Breast epithelium (tissue), 4 donors: ENCODE data around the gene ZHX3. TPM values are rescaled to one million over a fixed set of nuclear protein-coding genes. Genes with fewer than 3 reads are reported as not detected.

ENCODE experiments used
- DNase-seq, 2 donors: peaks; one replicate each; pipeline ENCODE4 v3.0.0-alpha.2; 2019; ENCODE audit warnings: low spot score in 2 of 2
- H3K27ac ChIP-seq, 2 donors: fragments of 200-600 bp; sonication (generic) in 1 of 2; one replicate each; pipeline ENCODE4 v1.5.1; 2016 to 2019; ENCODE audit warnings: mild to moderate bottlenecking in 1 of 2
- H3K27me3 ChIP-seq, 2 donors: fragments of 200-600 bp; sonication (generic) in 1 of 2; one replicate each; pipeline versions ENCODE4 v1.5.1 to v1.6.0; 2017 to 2019; ENCODE audit warnings: control low read depth in 1 of 2, mild to moderate bottlenecking in 1 of 2
- H3K36me3 ChIP-seq: fragments of 200-600 bp; one replicate; pipeline ENCODE4 v1.5.1; 2019
- H3K4me1 ChIP-seq, 2 donors: fragments of 200-600 bp; sonication (generic); one replicate each; pipeline ENCODE4 v1.5.1; 2016 to 2019; ENCODE audit warnings: control low read depth in 1 of 2
- H3K4me3 ChIP-seq, 3 donors: fragments of 200-600 bp; sonication (generic); 1 replicate in 2 of 3; 2 replicates in 1 of 3; pipeline ENCODE4 v1.5.1; 2016 to 2019; ENCODE audit warnings: mild to moderate bottlenecking in 3 of 3, moderate library complexity in 2 of 3
- H3K9me3 ChIP-seq, 2 donors: fragments of 200-600 bp; sonication (generic) in 1 of 2; one replicate each; pipeline ENCODE4 v1.5.1; 2016 to 2019; ENCODE audit warnings: control low read depth in 1 of 2
- POLR2A ChIP-seq: fragments of 450-650 bp; IDR thresholded peaks from one replicate; pipeline ENCODE4 v1.6.1; 2016; ENCODE audit warnings: antibody characterized with exemption, mild to moderate bottlenecking, moderate library complexity
- POLR2AphosphoS5 ChIP-seq, 3 donors: sonication (generic); formaldehyde crosslinking; IDR thresholded peaks; one replicate each; pipeline ENCODE4 v1.6.1; 2017; ENCODE audit warnings: antibody characterized with exemption in 3 of 3
- intact Hi-C: fragments of 100-400 bp; cut with DNase I; formaldehyde crosslinking; loops from one replicate; pipeline ENCODE4 v1.15.1; 2023; ENCODE audit warnings: low total_unique reads
- total RNA-seq, 3 donors: library from RNA; depleted of rRNA; stranded (reverse); fragments of >200 nt; gene quantifications; one replicate each; pipeline ENCODE4 v1.1.0, GENCODE V29; 2016
- TF ChIP-seq, protein P1 (sequence below), 3 donors: fragments of 450-650 bp; IDR thresholded peaks; one replicate each; pipeline ENCODE4 v1.5.1; 2016 to 2017; ENCODE audit warnings: antibody characterized with exemption in 3 of 3, mild to moderate bottlenecking in 3 of 3, moderate library complexity in 3 of 3

ZHX3 gene
- total RNA-seq, 3 donors from 2014 or later = 34.4 to 35.7 (median 34.6) TPM

DNA sequence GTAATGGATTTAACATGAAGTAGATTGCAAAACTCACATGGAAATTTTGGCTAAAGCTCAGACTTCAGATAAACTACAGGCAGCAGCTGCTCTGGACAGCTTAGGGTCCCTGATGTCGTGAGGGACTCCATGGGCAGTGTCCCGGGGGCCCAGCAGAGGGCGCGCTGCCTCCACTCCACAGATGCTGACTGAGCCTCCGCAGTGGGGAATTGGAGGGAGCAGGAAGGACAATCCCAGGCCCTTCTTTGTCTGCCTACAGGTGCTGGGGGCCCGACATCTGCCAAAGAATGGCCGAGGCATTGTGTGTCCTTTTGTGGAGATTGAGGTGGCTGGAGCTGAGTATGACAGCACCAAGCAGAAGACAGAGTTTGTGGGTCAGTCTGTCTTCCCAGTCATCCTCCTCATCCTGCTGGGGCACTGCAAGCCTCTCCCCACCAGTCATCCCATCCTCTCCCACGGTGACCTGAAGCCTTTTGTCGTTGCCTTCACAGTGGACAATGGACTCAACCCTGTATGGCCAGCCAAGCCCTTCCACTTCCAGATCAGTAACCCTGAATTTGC, 144.3 kb downstream of the ZHX3 start:
- H3K27me3 ChIP-seq = no peaks in the 10 kb centered on the region
- H3K9me3 ChIP-seq = no peaks in the 10 kb centered on the region
- TF ChIP-seq POLR2AphosphoS5 (IDR thresholded peaks at IDR 0.05) = peak; percentile 70 to 83 (median 71)
- TF ChIP-seq, protein P1, sequence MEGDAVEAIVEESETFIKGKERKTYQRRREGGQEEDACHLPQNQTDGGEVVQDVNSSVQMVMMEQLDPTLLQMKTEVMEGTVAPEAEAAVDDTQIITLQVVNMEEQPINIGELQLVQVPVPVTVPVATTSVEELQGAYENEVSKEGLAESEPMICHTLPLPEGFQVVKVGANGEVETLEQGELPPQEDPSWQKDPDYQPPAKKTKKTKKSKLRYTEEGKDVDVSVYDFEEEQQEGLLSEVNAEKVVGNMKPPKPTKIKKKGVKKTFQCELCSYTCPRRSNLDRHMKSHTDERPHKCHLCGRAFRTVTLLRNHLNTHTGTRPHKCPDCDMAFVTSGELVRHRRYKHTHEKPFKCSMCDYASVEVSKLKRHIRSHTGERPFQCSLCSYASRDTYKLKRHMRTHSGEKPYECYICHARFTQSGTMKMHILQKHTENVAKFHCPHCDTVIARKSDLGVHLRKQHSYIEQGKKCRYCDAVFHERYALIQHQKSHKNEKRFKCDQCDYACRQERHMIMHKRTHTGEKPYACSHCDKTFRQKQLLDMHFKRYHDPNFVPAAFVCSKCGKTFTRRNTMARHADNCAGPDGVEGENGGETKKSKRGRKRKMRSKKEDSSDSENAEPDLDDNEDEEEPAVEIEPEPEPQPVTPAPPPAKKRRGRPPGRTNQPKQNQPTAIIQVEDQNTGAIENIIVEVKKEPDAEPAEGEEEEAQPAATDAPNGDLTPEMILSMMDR (IDR thresholded peaks at IDR 0.05) = peak; percentile 74 to 97 (median 96)
- TF ChIP-seq POLR2A = no peak
- peaks cover 4 to 7% of the 10 kb centered on the region in 2 donors for H3K4me1 ChIP-seq
- peaks cover 8% of the 10 kb centered on the region for H3K36me3 ChIP-seq
- no peak overlapping the region for H3K4me3 ChIP-seq
- peak overlapping the region; percentile 73 to 94 for H3K27ac ChIP-seq
- intact Hi-C loops = loop anchor here (5.0 to 10.0 kb wide), 2 partner anchors 62 to 164 kb away; no protein-coding TSS in a partner anchor
- peak; percentile 82 to 84 for DNase-seq

DNA sequence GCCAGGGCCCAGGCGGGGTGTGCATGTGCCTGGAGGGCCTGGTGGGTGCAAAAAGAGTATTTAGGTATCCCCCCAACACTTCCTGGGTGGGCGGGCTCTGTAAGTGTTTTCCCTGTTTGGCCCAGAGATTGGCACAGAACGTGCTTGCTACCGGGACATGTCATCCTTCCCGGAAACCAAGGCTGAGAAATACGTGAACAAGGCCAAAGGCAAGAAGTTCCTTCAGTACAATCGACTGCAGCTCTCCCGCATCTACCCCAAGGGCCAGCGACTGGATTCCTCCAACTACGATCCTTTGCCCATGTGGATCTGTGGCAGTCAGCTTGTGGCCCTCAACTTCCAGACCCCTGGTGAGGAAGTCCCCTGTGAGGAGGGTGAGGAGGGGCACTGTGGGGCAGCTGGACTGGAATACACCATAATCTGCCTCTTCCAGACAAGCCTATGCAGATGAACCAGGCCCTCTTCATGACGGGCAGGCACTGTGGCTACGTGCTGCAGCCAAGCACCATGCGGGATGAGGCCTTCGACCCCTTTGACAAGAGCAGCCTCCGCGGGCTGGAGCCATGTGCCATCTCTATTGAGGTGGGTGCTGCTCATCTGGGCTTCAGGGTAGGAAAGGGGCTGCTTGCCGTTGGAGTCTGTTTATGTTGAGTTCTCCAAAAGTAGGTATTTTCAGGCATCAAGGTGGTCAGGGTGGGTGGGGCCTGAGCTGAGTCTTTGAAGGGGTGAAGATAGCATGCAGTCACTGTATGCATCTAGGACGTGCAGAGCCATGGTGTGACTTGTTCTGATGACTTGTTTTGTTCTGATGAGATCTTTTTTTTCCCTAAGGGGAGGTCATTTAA, 145.0 kb downstream of the ZHX3 start:
- peaks cover 4 to 7% of the 10 kb centered on the region in 2 donors for H3K4me1 ChIP-seq
- H3K9me3 ChIP-seq = no peaks in the 10 kb centered on the region
- H3K27me3 ChIP-seq = no peaks in the 10 kb centered on the region
- H3K36me3 ChIP-seq = peaks cover 8% of the 10 kb centered on the region
- TF ChIP-seq, protein P1 (IDR thresholded peaks at IDR 0.05) = no peak
- TF ChIP-seq POLR2A = no peak
- TF ChIP-seq POLR2AphosphoS5 (IDR thresholded peaks at IDR 0.05) = no peak
- H3K27ac ChIP-seq = peak overlapping the region; percentile 66 to 94
- H3K4me3 ChIP-seq = peak overlapping the region in 1 of 3 donors; percentile 31
- DNase-seq = peak; percentile 19 to 50
- intact Hi-C loops = loop anchor here (5.0 to 10.0 kb wide), 2 partner anchors 62 to 165 kb away; no protein-coding TSS in a partner anchor

DNA sequence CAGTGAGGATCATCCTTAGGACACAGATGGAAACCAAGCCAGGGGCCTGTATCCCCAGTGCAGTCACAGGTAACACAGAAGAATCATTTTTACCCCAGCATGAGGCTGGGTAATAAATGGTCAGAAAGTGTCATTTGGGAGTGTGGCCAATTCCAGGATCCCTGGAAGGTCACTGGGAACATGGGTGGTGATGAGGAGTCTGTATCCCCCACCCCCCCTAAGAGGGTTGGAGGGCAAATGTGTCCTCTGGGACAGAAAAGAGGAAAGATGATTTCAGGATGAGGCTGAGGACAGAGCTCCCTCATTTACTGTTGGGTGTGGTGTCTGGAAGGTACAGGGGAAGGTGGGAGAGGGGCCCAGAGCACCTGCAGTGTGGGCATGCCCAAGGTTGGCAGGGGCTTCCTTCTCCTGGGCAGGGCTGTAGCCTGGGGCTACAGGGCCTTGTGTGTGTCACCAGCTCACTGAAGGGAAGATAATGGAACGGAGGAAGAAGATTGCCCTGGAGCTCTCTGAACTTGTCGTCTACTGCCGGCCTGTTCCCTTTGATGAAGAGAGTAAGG, 145.7 kb downstream of the ZHX3 start:
- TF ChIP-seq, protein P1 (IDR thresholded peaks at IDR 0.05) = no peak
- TF ChIP-seq POLR2A = no peak
- no peak for TF ChIP-seq POLR2AphosphoS5 (IDR thresholded peaks at IDR 0.05)
- Histone ChIP-seq H3K27me3 (no peaks in the 10 kb centered on the region), H3K4me1 (peaks cover 4 to 7% of the 10 kb centered on the region in 2 donors), H3K4me3 (no peak overlapping the region), H3K27ac (peak overlapping the region; percentile 66 to 94), H3K9me3 (no peaks in the 10 kb centered on the region), H3K36me3 (peaks cover 8% of the 10 kb centered on the region)
- DNase-seq = peak; percentile 16 to 20
- intact Hi-C loops = loop anchor here (5.0 to 10.0 kb wide), 2 partner anchors 63 to 165 kb away; no protein-coding TSS in a partner anchor

DNA sequence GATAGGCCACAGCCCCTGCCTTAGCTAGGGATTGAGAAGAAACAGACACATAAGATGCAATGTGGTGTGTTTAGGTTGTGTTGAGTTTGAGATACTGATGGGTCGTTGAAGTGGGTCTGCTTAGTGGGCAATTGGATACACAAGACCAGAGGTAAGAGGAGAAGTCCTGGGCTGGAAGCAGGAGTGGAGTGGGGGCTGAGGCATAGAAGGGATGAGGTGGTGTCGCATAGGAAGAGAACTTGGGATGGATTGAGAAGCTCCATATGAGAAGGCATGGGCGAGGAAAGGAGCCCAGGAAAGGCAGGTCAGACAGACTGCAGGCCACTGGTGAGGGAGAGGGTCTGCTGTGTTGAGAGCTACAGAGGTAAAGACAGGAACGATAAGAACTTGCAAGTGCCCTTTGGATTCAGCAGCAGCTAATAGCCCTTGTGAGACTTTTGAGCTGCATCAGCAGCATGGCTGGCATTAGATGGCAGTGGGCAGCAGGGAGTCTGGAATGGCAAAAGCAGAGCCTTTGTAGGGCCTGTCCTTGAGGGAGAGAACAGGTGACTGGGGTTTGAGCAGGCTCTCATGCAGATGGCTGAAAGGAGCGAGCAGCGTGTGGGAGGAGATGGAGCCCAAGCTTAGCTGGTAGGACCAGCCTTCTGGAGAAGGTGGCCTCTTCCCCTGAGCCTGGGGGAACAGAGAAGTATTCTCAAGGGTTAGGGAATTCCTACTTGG, 147.0 kb downstream of the ZHX3 start:
- Histone ChIP-seq H3K4me3 (no peak overlapping the region), H3K9me3 (no peaks in the 10 kb centered on the region), H3K36me3 (peaks cover 9% of the 10 kb centered on the region), H3K27ac (peak overlapping the region; percentile 25 to 77), H3K4me1 (peaks cover 4 to 7% of the 10 kb centered on the region in 2 donors), H3K27me3 (no peaks in the 10 kb centered on the region)
- peak in 1 of 2 donors; percentile 20 for DNase-seq
- TF ChIP-seq, protein P1 (IDR thresholded peaks at IDR 0.05) = no peak
- no peak for TF ChIP-seq POLR2A
- no peak for TF ChIP-seq POLR2AphosphoS5 (IDR thresholded peaks at IDR 0.05)
- intact Hi-C loops = loop anchor here (5.0 to 10.0 kb wide), 2 partner anchors 64 to 167 kb away; no protein-coding TSS in a partner anchor
